AG20443 (cell line): ENCODE measurements around the gene KRTAP9-7.

Experiments
- DNase-seq: peaks from one replicate; pipeline ENCODE4 v3.0.0; 2012; ENCODE audit warnings: low spot score, mixed read lengths

The KRTAP9-7 gene

GRCh38 chr17:41322094-41322902 is 46.8 kb downstream of the KRTAP9-7 start:
- peak; percentile 61 for DNase-seq

DNA sequence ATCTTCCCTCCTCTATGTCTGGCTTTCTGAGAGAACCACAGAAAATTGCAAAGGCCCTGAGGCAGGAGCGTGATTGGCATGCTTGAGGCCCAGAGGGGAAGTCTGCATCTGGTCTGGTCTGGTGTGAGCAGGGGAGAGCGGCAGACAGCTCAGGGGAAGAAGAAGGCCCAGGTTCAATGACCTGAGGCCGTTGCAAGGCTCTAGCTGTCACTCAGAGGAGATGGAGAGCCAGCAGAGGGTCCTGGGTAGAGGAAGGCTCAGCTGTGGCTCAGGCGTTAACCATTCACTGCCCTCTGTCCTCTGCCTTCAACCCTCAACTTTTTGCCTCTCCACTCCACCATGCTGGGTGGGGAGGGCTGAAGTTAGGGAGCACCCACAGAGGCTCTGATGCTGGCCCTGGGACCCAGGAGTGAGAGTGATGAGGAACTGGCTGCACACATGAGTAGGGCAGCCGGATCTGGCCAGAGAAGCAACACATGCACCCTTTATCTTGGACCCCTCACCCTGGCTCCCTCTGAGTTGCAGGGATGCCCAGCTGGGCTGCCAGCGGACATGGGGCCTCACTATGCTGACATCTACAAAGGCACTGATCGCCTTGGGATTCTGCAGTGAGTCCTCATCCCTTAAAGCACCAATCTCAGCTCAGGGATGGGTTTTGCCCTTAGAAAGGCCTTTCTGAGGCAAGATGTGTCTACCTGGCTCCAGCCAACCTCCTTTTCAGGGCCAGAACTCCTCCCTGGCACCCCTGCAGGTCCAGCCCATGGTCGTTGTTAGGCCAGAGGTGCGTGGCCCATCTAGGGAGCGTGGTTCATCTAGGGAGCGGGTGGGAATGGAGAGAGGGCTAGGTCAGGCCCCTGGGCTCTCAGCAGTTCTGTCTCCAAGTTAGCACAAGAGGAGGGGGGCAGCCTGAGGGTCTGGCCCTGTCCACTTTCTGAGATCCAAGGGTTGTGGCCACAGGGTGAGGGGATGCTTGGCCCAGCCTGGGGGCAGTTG is 47.7 kb downstream of the KRTAP9-7 start:
- no peak for DNase-seq

GRCh38 chr17:41324180-41325075 is 48.9 kb downstream of the KRTAP9-7 start:
- no peak for DNase-seq

GRCh38 chr17:41325126-41325525 is 49.6 kb downstream of the KRTAP9-7 start:
- DNase-seq, result no peak

GRCh38 chr17:41325611-41326010 is 50.1 kb downstream of the KRTAP9-7 start:
- no peak for DNase-seq
